GM23338 (cell line): Measurements from ENCODE around the gene KRTAP5-3. TPM values are rescaled to one million over a fixed set of nuclear protein-coding genes. Genes with fewer than 3 reads are reported as not detected.
A peak's percentile ranks its signal among the peaks of the same experiment; 100 is the strongest.

Source experiments
- ATAC-seq: fragments of 200-7000 bp; cut with Tn5 transposase; 3 replicates; pipeline ENCODE4 v1.9.1; 2020
- DNase-seq: peaks from one replicate; pipeline ENCODE4 v3.0.0-alpha.2; 2015; ENCODE audit warnings: low spot score
- H2AFZ ChIP-seq: fragments of 200-600 bp; sonication (generic); 2 replicates; pipeline ENCODE4 v1.8.0; 2016; ENCODE audit warnings: antibody characterized with exemption, mild to moderate bottlenecking, moderate library complexity
- H3F3A ChIP-seq: fragments of 200-600 bp; sonication (generic); replicated peaks from 2 replicates; pipeline ENCODE4 v1.8.0; 2017; ENCODE audit warnings: antibody characterized with exemption, mixed run types, low read depth
- H3K27ac ChIP-seq: fragments of 200-600 bp; sonication (generic); 2 replicates; pipeline ENCODE4 v1.6.1; 2016; ENCODE audit warnings: low read depth
- H3K27me3 ChIP-seq: fragments of 200-600 bp; sonication (generic); 2 replicates; pipeline ENCODE4 v1.8.0; 2016; ENCODE audit warnings: mild to moderate bottlenecking, mixed run types, moderate library complexity; ENCODE audit not compliant: insufficient read depth
- H3K36me3 ChIP-seq: fragments of 200-600 bp; sonication (generic); 2 replicates; pipeline ENCODE4 v1.8.0; 2016; ENCODE audit warnings: mild to moderate bottlenecking; ENCODE audit not compliant: insufficient read depth
- H3K4me1 ChIP-seq: fragments of 200-600 bp; sonication (generic); 2 replicates; pipeline ENCODE4 v1.8.0; 2016; ENCODE audit warnings: mild to moderate bottlenecking, moderate library complexity; ENCODE audit not compliant: insufficient read depth
- H3K4me2 ChIP-seq: fragments of 200-600 bp; sonication (generic); 2 replicates; pipeline ENCODE4 v1.7.1; 2017; ENCODE audit warnings: mixed run types
- H3K4me3 ChIP-seq: fragments of 200-600 bp; sonication (generic); 2 replicates; pipeline ENCODE4 v1.6.1; 2016; ENCODE audit warnings: mixed run types
- H3K79me2 ChIP-seq: fragments of 200-600 bp; sonication (generic); replicated peaks from 2 replicates; pipeline ENCODE4 v1.8.0; 2017; ENCODE audit warnings: mild to moderate bottlenecking; ENCODE audit not compliant: insufficient read depth
- H3K9me2 ChIP-seq: fragments of 200-600 bp; sonication (generic); 2 replicates; pipeline ENCODE4 v1.8.0; 2017; ENCODE audit not compliant: insufficient read depth
- H4K20me1 ChIP-seq: fragments of 200-600 bp; sonication (generic); replicated peaks from 2 replicates; pipeline ENCODE4 v1.8.0; 2017; ENCODE audit warnings: mild to moderate bottlenecking; ENCODE audit not compliant: insufficient read depth
- H3K27ac Mint-ChIP-seq: 2 replicates; pipeline ENCODE4 v1.8.0; 2020; ENCODE audit warnings: inconsistent platforms, mild to moderate bottlenecking, moderate library complexity, mixed read lengths
- H3K27me3 Mint-ChIP-seq: 3 replicates; pipeline ENCODE4 v1.8.0; 2022; ENCODE audit warnings: low read depth, mild to moderate bottlenecking, moderate library complexity, mixed read lengths, inconsistent platforms; ENCODE audit not compliant: insufficient read depth, poor library complexity
- H3K36me3 Mint-ChIP-seq: 3 replicates; pipeline ENCODE4 v1.8.0; 2021; ENCODE audit warnings: low read depth, mild to moderate bottlenecking, inconsistent platforms, moderate library complexity, mixed read lengths
- H3K4me1 Mint-ChIP-seq: 3 replicates; pipeline ENCODE4 v1.8.0; 2020; ENCODE audit warnings: mild to moderate bottlenecking, inconsistent platforms, mixed read lengths
- H3K4me3 Mint-ChIP-seq: 3 replicates; pipeline ENCODE4 v1.8.0; 2021; ENCODE audit warnings: moderate library complexity, mild to moderate bottlenecking, inconsistent platforms, mixed read lengths
- H3K9me3 Mint-ChIP-seq: 3 replicates; pipeline ENCODE4 v1.8.0; 2020; ENCODE audit warnings: moderate library complexity, mild to moderate bottlenecking, inconsistent platforms, mixed read lengths
- CREB1 ChIP-seq: fragments of 250-450 bp; sonication (Bioruptor Pico); IDR thresholded peaks from 2 replicates; pipeline ENCODE4 v1.5.0; 2020; ENCODE audit warnings: low read depth, mild to moderate bottlenecking, moderate library complexity
- CTCF ChIP-seq, 2 experiments: fragments of 200-600 bp in 1 of 2; sonication (generic) in 1 of 2; conservative IDR thresholded peaks; 2 replicates each; pipeline versions ENCODE4 v1.5.1 to v1.6.1; 2016 to 2017; ENCODE audit warnings: antibody characterized with exemption in 2 of 2, low read depth in 2 of 2, mild to moderate bottlenecking in 2 of 2, moderate library complexity in 1 of 2
- EZH2 ChIP-seq: fragments of 200-600 bp; sonication (generic); IDR thresholded peaks from one replicate; pipeline ENCODE4 v1.8.0; 2017; ENCODE audit warnings: antibody characterized with exemption, mild to moderate bottlenecking, low read depth; ENCODE audit not compliant: unreplicated experiment
- EZH2phosphoT487 ChIP-seq: fragments of 200-600 bp; sonication (generic); IDR thresholded peaks from one replicate; pipeline ENCODE4 v1.8.1; 2018; ENCODE audit warnings: antibody characterized with exemption; ENCODE audit not compliant: unreplicated experiment
- JUNB ChIP-seq: IDR thresholded peaks from one replicate; pipeline ENCODE4 v1.6.1; 2016; ENCODE audit warnings: antibody characterized with exemption; ENCODE audit not compliant: unreplicated experiment
- NANOG ChIP-seq: IDR thresholded peaks from 2 replicates; pipeline ENCODE4 v1.6.1; 2016; ENCODE audit warnings: antibody characterized with exemption, borderline replicate concordance
- REST ChIP-seq: IDR thresholded peaks from one replicate; pipeline ENCODE4 v1.6.1; 2018; ENCODE audit warnings: antibody characterized with exemption; ENCODE audit not compliant: unreplicated experiment
- STAT1 ChIP-seq: IDR thresholded peaks from one replicate; pipeline ENCODE4 v1.6.1; 2016; ENCODE audit warnings: antibody characterized with exemption; ENCODE audit not compliant: unreplicated experiment
- ZNF114 ChIP-seq: fragments of 250-450 bp; sonication (Bioruptor Pico); IDR thresholded peaks from 2 replicates; pipeline ENCODE4 v1.5.0; 2020; ENCODE audit warnings: mild to moderate bottlenecking, moderate library complexity
- ZNF331 ChIP-seq: fragments of 250-450 bp; sonication (Bioruptor Pico); IDR thresholded peaks from 2 replicates; pipeline ENCODE4 v1.5.0; 2020; ENCODE audit warnings: low read depth, mild to moderate bottlenecking, moderate library complexity
- ZNF462 ChIP-seq: fragments of 250-450 bp; sonication (Bioruptor Pico); IDR thresholded peaks from 2 replicates; pipeline ENCODE4 v1.5.0; 2020; ENCODE audit warnings: mild to moderate bottlenecking, moderate library complexity
- polyA plus RNA-seq: library from polyadenylated mRNA; unstranded; fragments of >200 nt; fragmentation: Nextera tagmentation; extraction: Ambion mirVana; gene quantifications from 2 replicates; pipeline ENCODE4 v1.2.1, GENCODE V29; 2016
- total RNA-seq: library from RNA; depleted of rRNA; stranded (reverse); fragments of >200 nt; shearing (Covaris generic); gene quantifications from 2 replicates; pipeline ENCODE4 v1.2.3, GENCODE V29; 2014

KRTAP5-3 gene
- total and polyA plus RNA-seq, 2 experiments from 2014 or later = not detected

GRCh38 chr11:1568441-1568911 lies 39.8 kb downstream of the KRTAP5-3 start:
- peaks cover 21% of the 10 kb centered on the region for H3K4me1 Mint-ChIP-seq
- no peaks in the 10 kb centered on the region for H3K9me3 Mint-ChIP-seq
- H3K27me3 ChIP-seq = peaks cover 39% of the 10 kb centered on the region
- no peaks in the 10 kb centered on the region for H4K20me1 ChIP-seq
- no peak overlapping the region for H3K27ac Mint-ChIP-seq
- H3K4me1 ChIP-seq = peaks cover 32% of the 10 kb centered on the region
- peak; percentile 29 for ATAC-seq
- peak; percentile 91 for DNase-seq
- no peak overlapping the region for H2AFZ ChIP-seq
- no peak overlapping the region for H3K27ac ChIP-seq
- H3K36me3 ChIP-seq = no peaks in the 10 kb centered on the region
- H3K79me2 ChIP-seq = no peaks in the 10 kb centered on the region
- peaks cover 32% of the 10 kb centered on the region for H3K27me3 Mint-ChIP-seq
- peak overlapping the region; percentile 30; the same call in 1 of the 2 replicates for H3K4me3 ChIP-seq
- no peaks in the 10 kb centered on the region for H3K9me2 ChIP-seq
- TF ChIP-seq ZNF331 (CRISPR knock-in tag) (no peak), REST (no peak), NANOG (no peak), ZNF114 (CRISPR knock-in tag) (no peak), CREB1 (no peak), EZH2 (no peak), EZH2phosphoT487 (no peak), JUNB (no peak)
- peak overlapping the region; percentile 27; the same call in 1 of the 3 replicates for H3K4me3 Mint-ChIP-seq
- H3K36me3 Mint-ChIP-seq = no peaks in the 10 kb centered on the region
- peak overlapping the region; percentile 64 for H3K4me2 ChIP-seq
- peaks cover 5% of the 10 kb centered on the region; the same call in 1 of the 2 replicates for H3F3A ChIP-seq

- Mint-ChIP-seq H3K4me3 (no peak overlapping the region), H3K4me1 (peaks cover 21% of the 10 kb centered on the region), H3K36me3 (no peaks in the 10 kb centered on the region), H3K27me3 (peaks cover 25% of the 10 kb centered on the region), H3K9me3 (no peaks in the 10 kb centered on the region), H3K27ac (no peak overlapping the region)
- peaks cover 5% of the 10 kb centered on the region; the same call in 1 of the 2 replicates for H3F3A ChIP-seq
- no peaks in the 10 kb centered on the region for H3K79me2 ChIP-seq
- no peaks in the 10 kb centered on the region for H4K20me1 ChIP-seq
- no peaks in the 10 kb centered on the region for H3K36me3 ChIP-seq
- ATAC-seq = no peak
- H3K9me2 ChIP-seq = no peaks in the 10 kb centered on the region
- H3K27ac ChIP-seq = no peak overlapping the region
- no peak overlapping the region for H2AFZ ChIP-seq
- DNase-seq = no peak
- peaks cover 31% of the 10 kb centered on the region for H3K27me3 ChIP-seq
- H3K4me3 ChIP-seq = no peak overlapping the region
- peak overlapping the region; percentile 64; the same call in 1 of the 2 replicates for H3K4me2 ChIP-seq
- peaks cover 27% of the 10 kb centered on the region for H3K4me1 ChIP-seq
- TF ChIP-seq NANOG (no peak), ZNF462 (no peak), CREB1 (no peak), CTCF (conservative IDR thresholded peaks at IDR 0.05; ENCODE audit: low read depth in 2 of 2) (no peak), EZH2phosphoT487 (no peak), STAT1 (no peak)
These were observed 40.6 kb downstream of the KRTAP5-3 start for GRCh38 chr11:1567721-1568100.
